B cell (primary cell): ENCODE results near the gene COA7.

ENCODE experiments used
- CTCF ChIP-seq: fragments of 200-600 bp; IDR thresholded peaks from one replicate; pipeline ENCODE4 v1.8.0; 2022; ENCODE audit warnings: antibody characterized with exemption, mild to moderate bottlenecking
- EZH2 ChIP-seq: IDR thresholded peaks from 2 replicates; pipeline ENCODE4 v1.6.1; 2012; ENCODE audit warnings: borderline replicate concordance, low read depth, mild to moderate bottlenecking, moderate library complexity, low read length; ENCODE audit not compliant: insufficient read depth, poor library complexity, severe bottlenecking

GRCh38 chr1:52660807-52661206 lies 37.3 kb downstream of the COA7 start:
- no peak for TF ChIP-seq CTCF
- no peak for TF ChIP-seq EZH2
